ENCODE measurements around the gene ATP1A1.

- TF ChIP-seq CTCF (IDR thresholded peaks at IDR 0.05; ENCODE audit: insufficient read depth, low read length, poor library complexity, severe bottlenecking) (no peak), EZH2phosphoT487 (conservative IDR thresholded peaks at IDR 0.05; ENCODE audit: low read length) (no peak)
Observed at GRCh38 chr1:116400780-116401179, 27.7 kb downstream of the ATP1A1 start.
